NCI-H524 (cell line): Measurements from ENCODE around the gene AOAH.

Experiments
- DNase-seq, 2 experiments: peaks; one replicate each; lab custom pipeline; 2025; lab: John Stamatoyannopoulos, UW

AOAH gene, protein sequence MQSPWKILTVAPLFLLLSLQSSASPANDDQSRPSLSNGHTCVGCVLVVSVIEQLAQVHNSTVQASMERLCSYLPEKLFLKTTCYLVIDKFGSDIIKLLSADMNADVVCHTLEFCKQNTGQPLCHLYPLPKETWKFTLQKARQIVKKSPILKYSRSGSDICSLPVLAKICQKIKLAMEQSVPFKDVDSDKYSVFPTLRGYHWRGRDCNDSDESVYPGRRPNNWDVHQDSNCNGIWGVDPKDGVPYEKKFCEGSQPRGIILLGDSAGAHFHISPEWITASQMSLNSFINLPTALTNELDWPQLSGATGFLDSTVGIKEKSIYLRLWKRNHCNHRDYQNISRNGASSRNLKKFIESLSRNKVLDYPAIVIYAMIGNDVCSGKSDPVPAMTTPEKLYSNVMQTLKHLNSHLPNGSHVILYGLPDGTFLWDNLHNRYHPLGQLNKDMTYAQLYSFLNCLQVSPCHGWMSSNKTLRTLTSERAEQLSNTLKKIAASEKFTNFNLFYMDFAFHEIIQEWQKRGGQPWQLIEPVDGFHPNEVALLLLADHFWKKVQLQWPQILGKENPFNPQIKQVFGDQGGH

DNA sequence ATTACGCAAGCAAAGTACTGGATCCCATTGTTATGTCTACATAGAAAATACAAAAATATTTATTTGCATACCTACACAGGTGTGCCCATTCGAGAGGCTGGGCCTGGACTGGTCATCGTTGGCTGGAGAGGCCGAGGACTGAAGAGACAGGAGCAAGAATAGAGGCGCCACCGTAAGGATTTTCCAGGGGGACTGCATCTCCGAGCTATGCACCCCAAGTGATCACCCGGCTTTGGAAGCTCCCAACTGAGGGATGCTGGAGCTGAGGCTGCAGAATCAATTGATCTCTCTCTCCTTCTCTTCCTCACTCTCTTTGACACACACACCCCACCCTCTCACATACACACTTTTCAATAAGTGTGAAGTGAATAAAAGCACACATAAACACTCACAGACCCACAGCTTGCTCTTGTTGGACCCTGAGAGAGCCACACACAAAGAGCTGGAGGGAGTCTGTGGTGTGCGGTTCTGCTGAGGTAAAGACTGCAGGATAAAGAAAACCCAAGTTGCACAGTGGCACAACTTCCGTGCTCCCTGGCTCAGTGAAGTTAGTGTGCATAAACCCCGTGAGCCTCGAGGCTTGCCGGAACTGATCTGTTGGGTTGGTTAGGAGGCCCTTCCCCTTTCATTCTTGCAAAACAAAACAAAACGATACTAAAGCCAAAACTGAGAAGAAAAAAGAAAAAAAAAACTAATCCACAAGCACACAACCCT is at the start of gene AOAH:
AOAH (minus strand) TSS at position 544 of the 714 bp plus-strand sequence; CDS start at position 198, 346 bp downstream.
- no peak for DNase-seq

DNA sequence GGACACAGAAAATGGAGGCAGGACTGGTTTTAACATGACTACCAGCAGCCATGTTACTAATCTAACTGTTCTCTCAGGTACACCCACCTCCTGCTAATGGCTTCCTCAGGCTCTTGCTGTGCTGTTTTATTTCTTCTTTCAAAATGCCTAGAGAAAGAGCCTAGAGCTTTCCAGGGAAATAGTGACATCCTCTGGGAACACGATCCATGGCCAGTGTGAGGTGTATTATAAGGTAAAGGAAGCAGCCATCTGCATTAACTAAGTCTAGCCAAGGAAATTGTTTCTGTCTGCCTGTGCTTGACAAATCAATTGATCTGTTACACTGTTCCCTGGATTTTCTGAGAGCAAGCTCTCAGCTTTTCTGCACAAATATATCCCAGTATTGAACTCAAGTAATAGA is 42.2 kb upstream of the AOAH start:
- no peak for DNase-seq

DNA sequence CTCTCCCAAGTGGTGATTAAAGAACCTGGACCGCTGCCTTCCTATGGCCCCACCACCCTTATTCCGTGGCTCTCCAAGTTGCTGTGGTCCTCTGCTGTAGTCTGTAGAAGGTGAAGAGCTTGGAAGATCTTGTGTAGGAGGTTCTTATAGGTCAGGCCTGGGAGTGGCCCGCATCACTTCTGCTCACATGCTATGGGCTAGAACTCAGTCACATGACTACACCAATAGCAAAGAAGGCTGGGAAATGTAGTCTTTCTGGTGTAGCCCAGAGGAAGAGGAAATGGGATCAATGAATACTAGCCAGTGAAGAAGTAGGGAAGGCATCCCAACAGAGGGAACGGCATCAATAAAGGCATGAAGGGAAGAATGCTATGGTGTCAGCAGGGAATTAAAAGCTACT is 41.3 kb upstream of the AOAH start:
- DNase-seq: no peak

DNA sequence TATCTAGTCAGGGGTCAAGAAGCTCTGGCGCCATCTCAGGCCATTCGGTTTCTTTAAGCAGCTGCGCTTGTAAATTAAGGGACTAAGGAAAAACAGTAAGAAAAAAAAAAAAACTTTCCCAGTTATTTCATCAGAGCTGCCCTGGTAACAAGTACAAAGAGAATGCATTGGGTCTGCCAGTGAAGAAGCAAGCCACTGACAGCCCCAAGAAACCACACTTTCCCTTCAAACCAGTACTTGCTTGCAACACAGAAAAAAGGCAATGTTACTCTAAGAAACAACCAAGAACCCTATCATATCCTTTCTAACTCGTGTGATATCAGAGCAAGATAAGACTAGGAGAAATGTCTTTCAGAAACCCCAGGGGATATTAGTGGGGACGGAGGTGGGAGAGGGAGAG is 40.6 kb upstream of the AOAH start:
- no peak for DNase-seq

DNA sequence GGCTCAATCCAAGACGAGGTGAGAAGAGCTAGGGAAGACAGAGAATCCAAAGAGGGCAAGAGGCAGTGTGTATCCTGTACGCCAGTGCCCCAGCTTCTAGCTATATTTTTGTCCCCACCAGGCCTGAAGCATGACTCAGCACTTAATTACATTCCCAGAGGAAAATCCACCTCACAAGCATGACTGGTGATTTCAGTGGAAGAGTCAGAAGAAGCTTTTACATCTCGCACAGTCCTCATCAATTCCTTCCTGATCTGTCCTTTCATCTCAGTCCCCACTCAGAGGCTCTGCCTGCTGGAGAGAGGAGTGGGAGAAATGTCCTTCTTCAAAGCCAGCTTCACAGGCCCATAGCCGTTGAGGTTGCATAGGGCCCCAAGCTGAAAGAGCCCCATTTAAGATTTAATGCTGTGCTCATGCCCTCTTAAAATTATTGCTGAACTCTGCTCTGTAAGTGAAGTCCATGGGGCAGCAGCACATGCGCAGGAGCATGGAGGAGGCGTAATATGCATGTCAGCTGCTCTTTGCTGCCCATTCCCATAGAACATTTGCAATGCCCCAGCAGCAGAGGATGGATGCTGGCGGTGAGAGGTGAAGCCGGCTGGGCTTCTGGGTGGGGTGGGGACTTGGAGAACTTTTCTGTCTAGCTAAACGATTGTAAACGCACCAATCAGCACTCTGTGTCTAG is 39.0 kb upstream of the AOAH start:
- no peak for DNase-seq

DNA sequence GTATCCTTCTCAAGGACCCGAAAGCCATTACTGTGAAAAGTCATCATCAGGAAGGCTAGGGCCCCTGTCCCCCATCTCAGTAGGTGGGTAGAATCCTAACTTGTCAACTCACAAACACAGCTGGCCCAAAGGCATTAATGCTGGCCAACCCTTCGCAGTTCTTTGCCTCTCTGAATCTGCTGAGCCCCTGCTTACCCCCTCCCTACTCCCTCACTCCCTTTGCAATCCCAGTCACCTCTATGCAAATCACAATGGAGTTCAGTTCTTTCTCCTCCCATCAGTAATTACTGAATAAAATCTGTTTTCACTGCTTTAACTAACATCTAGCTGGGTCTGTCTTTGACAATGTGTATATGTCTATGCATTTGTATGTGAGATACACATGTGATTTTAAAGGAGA is 38.1 kb upstream of the AOAH start:
- DNase-seq: no peak

DNA sequence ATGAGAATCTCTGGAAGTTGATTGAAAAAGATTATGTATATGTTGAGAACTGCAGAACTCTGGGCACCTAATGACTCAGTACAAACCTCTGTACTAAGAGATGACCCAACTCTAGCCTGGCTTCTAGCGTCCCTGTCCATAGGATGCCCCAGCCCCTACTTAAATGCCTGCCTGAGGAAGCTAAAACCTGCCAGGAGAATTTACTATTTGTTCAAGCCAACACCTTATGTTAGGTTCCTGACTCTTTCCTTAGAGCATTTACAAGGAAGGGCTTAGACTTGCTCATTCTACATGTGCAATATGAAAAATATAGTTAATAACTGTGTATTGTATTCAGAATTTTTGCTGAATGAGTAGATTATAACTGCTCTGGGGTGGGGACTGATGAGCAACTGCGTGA is 37.5 kb upstream of the AOAH start:
- no peak for DNase-seq

DNA sequence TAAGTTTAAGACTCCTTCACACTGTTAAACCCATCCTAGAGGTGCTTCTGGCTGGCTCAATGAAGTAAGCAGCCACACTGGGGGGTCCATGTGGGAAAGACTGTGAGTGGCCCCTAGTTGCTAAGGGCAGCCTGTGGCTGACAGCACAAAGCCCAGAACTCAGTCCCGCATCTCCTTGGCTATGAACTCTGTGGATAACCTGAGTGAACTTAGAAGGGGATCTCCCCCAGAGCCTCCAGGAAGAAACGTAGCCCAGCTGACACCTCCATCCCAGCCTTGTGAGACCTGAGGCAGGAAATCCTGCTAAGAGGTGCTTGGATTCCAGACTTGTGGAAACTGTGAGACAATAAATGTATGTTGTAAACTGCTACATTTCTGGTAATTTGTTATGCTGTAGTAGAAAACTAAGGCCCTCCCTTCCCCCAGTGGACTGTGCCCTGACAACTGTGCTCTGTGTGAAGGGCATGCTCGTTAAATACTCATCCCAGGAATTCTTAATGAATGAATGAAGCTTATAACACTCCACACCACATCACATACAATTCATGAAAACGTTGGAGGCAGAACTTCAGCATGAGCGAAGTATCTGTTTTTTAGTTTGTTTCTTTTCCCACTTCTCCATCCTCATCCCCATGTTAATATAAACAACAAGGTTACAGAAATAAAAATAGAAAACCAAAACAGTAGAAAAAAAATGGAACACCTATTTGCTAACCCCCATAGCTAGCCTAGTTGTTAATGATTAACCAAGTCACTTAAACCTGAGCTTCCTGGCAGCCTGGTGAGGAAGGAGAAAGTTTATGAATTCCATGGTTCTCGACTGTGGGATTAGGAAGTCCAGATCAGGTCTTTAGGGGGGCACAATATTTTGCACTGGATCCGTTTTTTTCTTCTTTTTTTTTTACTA is 36.8 kb upstream of the AOAH start:
- no peak for DNase-seq

DNA sequence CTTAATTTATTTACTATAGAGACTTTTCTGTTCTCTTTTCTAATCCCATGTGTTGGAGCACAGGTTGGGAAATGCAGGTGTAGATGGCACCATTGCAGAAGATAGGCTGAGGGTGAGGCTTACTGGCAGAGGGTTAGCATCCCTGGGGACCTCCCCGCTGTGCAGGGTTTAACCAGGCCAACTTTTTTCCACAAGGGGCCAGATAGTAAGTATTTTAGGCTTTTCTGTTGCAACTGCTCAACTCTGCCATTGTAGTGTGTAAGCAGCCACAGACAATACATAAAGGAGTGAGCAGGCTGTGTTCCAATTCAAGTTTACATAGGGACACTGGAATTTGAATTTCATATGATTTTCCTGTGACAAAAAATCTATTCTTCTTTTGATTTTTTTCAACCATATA is 34.6 kb upstream of the AOAH start:
- DNase-seq: no peak

DNA sequence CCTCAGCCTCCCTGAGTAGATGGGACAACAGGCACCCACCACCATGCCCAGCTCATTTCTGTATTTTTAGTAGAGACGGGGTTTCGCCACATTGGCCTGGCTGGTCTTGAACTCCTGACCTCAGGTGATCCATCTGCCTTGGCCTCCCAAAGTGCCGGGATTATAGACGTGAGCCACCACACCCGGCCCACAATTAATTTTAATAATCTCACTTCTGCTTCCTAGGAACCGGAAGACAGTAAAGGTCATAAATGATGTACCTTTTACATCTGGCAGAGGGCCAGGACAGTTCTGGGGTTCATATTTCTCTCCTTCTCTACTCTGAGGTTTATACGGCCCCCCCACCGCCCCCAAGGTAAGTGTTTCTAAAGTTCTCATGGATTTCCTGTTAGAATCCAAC is 31.2 kb upstream of the AOAH start:
- DNase-seq: no peak

DNA sequence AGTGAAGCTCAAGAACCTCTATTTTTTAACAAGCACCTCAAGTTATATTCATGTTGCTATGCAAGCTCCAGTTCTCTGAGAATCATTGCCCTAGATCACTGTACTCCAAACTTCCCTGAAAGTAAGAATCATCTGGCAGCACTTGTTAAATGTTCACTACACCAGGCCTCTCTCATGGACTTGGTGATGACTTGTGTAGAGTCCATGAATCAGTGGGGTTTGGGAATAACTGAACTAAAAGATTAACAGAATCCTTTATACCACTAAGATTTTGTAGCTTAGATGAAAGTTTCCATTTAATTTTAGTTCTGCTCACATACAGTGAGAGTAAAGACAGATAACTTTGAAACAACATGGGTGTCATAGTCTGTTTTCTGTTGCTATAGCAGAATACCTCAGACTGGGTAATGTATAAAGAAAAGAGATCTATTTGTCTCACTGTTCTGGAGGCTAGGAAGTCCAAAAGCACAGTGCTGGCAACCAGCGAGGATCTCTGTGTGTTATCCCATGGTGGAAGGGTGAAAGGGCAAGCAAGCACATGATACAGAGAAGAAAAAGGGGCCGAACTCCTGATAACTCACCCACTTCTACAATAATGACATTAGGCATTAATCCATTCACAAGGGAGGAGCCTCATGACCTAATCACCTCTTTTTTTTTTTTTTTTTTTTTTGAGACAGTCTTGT is 27.9 kb upstream of the AOAH start:
- no peak for DNase-seq

DNA sequence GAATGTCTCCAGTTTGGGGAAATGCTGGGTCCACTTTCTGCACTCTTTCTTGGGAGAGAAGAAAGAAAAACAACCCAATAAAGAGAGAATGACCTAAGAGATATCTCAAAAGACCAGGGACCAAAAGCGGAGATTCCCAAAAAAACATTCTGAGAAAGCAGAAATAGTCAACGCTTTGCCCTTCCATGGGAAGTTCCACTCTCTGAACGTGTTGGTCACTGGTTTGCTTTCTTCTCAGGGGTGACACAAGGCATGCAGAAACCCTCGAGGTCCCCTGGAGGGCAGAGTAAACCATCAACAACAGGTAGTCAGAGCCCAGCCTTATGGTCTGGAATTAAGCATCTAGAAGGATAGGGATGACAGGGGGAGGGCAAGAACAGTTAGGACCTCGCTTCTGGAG is 26.2 kb upstream of the AOAH start:
- DNase-seq: no peak

DNA sequence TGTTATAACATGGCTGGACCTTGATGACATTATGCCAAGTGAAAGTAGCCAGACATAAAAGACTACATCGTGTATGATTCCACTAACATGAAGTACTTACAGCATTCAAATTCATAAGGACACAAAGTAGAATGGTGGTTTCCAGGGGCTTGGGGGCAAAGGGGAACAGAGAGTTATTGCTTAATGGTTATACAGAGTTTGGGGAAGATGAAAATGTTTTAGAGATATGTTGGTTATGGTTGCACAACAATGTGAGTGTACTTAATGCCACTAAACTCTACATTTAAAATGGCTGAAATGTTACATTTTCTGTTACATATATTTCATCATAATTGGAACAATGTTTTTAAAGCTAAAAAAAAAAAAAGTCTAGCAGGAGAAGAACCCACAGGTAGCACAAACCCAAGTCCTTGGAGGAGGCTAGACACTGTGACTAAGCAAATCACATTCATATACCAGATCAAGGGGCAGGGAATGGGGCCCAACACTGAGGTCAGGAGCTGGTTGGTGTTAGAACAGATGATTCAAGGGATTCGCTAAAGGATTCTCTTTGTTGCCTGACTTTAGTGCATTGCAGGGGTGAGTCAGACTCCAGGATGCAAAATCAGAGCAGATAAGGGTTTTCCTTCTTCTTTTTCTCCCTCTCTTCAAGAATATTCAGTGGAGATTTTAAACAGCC is 25.1 kb upstream of the AOAH start:
- no peak for DNase-seq

DNA sequence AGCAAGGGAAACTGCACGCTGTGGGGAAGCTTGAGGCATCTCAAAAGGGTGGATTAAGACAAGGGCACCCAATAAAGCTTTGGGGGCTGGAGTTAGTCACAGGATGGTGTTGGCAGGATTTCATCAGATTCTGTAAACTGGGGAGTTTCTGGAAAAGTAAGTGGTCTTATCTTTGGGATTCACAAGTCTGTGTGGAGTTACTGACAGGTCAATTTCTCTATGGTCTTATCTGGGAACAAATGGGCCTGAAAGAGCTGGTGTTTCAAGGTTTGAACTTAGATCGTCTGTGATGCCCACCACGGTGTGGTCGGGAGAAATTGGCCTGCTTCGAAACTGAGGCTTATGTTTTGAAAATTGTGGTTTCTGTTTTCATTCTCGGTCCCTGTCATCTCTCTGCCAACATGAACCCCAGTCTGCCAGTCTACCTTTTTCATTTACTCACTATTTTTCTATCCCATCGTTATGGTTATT is 23.8 kb upstream of the AOAH start:
- no peak for DNase-seq

DNA sequence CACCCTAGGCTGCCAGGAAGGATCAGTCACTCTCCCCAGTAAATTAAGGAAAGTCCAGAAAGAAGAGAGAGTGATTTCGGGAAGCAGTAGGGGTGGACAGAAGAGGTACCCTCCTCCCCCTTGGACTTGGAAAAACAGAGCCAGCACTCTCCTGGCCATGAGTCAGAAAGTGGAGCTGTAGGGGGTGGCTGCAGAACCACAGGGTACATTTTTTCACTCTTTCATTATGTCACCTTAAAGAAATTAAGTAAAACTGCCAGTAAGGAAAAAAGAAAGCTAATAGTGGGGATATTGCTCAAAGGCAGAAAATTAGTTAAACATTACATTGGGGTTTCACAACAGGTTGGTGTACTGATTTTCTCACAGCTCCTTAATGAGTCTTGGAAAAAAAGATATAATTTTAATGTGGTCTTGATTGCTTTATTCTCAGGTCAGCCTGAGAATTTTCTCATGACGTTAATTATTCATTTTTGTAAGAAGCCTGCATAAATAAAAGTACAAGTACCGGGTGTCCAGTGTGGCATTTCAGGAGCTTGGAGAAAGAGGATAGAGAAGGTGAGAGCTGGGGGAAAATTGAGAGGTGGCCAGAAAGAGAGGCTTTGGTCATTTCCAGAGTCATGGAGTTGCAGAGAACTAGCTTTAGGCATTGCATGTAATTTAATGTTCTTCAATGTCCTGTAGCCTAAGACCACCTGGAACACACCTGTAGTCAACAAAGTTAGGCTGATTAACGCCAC is 23.2 kb upstream of the AOAH start:
- no peak for DNase-seq

DNA sequence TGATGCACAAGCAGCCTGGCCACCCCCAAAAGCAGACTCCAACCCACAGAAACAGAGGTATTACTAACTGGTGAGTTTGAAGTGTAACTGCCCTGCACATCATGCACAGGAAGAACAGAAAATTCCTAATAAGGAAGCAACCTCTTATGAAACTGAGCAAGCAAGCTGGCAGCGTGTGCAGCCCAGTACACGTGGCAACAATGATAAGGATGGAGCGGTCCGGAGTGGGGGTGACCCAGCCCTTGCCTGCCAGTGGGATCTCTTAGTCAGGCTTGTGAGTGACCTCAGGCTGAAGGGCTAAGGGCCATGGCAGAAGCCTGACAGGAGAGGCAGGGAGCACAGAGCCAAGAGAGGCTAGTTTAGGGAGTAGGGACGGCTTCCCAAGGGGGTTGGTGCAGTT is 22.1 kb upstream of the AOAH start:
- DNase-seq: no peak

DNA sequence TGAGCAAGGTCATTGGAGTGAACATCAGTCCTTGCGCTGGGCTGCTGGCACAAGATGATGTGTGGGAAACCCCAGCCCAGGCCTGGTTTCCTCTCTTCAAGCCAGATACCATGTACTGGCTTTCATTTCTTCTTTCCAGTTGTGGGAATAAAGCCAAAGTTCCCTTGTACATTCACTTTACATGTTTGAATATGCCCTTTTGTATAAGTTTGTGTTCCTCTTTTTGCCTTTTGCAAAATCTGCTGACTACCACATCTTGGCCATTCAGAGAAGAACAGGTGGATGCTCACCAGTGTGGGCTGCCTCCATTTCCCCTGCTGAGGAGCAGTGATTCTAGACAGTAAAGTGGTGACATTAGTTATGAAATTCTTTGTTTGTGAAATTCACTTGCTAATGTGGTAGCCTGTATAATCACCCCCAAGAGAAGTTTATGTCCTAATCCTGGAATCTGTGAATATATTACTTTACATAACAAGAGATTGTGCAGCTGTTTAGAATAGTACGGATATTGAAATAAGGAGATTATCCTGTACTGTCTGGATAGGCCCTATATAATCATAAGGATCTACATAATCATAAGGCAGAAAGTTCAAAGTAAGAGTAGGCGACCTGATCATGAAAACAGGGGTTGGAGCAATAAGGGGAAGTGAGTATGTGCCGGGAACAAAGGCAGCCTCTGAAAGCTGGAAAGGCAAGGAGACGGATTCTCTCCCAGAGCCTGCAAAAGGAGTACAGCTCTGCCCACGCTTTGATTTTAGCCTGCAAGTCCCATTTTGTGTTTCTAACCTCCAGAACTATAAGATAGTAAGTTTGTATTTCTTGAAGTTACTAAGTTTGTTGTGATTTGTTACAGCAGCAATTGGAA is 18.8 kb upstream of the AOAH start:
- no peak for DNase-seq

DNA sequence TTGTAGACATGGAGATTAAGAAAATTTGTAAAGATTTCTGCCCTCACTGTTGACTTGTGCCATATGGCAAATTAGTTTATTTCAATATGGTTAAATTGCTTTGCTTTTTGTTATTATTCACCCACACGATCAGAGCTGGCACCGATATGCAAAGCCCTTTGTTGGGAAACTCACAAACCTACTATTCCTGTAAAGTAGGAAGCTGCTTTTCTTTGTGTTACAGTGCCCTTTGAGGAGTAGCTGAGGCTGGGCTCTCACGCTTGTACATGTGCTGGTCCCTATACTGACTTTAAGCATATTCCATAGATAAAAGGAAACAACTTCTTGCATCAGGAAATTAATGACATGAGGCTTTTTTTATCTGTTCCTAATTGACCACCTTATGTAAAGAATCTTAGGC is 17.6 kb upstream of the AOAH start:
- DNase-seq: no peak

DNA sequence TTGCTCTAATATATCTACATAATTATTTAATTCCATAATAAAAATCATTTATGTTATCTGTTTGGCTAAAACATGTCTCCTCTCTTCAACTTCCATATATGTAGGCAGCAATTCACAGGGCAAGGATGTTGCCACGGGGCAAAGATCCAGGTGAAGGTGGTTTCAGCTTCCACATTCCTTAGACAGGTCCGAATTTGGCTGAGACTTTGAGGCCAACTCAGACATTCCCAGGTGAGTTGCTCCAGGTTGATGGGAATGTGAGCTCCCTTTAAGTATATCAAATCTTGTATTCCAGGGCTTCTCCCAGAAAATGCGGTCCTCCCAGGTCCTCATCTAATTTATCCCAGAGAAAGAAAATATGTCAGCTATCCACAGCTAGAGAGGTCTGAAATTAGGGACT is 15.1 kb upstream of the AOAH start:
- DNase-seq: no peak
